ENCODE results near the gene NFASC.

DNA sequence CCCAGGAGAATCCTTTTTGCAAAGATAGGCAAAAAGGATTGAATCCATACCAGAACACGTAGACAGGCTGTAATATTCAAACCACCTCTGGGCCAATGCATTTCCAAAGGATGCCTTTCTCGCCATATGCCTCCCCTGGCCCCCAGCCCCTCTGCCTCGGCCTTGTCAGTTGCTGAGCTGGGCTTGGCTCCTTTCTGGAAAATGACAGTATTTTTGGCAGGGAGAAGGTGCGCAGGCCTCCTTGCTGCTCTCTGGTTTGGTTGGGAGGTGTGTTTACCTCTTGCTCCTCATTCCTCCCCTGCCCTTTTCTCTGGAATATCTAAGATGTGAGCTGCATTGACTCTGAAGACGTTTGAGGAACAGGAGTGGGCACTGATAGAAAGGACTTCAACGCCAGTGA, 146.3 kb downstream of the NFASC start:
- no peak for TF ChIP-seq POLR2AphosphoS5 (IDR thresholded peaks at IDR 0.05; ENCODE audit: borderline replicate concordance, low read depth, low read length)
- TF ChIP-seq EZH2 (IDR thresholded peaks at IDR 0.05): no peak
